ENCODE measurements around the gene PHRF1.

Gene PHRF1

DNA sequence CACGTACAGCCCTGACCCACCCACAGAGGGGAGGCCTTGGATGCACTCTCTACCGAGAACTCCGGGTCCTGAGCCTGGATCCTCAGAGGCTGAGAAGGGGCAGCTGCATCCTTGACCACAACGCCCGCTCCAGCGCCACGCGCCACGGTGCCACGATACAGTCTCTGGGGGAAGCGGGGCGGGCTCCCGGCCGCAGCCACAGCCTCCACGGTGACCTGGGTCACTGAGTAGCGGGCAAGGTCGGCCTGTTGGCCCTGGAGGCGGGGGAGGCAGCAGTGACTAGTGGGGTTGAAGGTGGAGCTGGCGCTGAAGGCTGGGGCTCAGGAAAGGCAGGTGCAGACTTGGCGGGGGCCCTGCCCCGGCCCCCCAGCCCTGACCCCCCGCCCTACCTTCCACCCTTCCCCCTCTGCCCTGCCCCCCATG is 43.4 kb downstream of the PHRF1 start:
- no peak for DNase-seq
- no peak overlapping the region for H2AFZ ChIP-seq (ENCODE audit: low read length)
- H3K9me3 ChIP-seq (replicated peaks; ENCODE audit: insufficient read depth, low read length) = no peaks in the 10 kb centered on the region
- no peaks in the 10 kb centered on the region for H3K36me3 ChIP-seq (replicated peaks; ENCODE audit: insufficient read depth, low read length)
- H3K9me2 ChIP-seq (replicated peaks; ENCODE audit: insufficient read depth, low read length) = no peaks in the 10 kb centered on the region
- H3K27me3 ChIP-seq (replicated peaks; ENCODE audit: insufficient read depth, low read length) = no peaks in the 10 kb centered on the region
- H3F3A ChIP-seq (ENCODE audit: insufficient read depth, low read length) = peaks cover 11% of the 10 kb centered on the region
- H3K9ac ChIP-seq (ENCODE audit: low read length) = no peak overlapping the region
- H3K27ac ChIP-seq (ENCODE audit: low read length) = no peak overlapping the region
- TF ChIP-seq, protein P1, sequence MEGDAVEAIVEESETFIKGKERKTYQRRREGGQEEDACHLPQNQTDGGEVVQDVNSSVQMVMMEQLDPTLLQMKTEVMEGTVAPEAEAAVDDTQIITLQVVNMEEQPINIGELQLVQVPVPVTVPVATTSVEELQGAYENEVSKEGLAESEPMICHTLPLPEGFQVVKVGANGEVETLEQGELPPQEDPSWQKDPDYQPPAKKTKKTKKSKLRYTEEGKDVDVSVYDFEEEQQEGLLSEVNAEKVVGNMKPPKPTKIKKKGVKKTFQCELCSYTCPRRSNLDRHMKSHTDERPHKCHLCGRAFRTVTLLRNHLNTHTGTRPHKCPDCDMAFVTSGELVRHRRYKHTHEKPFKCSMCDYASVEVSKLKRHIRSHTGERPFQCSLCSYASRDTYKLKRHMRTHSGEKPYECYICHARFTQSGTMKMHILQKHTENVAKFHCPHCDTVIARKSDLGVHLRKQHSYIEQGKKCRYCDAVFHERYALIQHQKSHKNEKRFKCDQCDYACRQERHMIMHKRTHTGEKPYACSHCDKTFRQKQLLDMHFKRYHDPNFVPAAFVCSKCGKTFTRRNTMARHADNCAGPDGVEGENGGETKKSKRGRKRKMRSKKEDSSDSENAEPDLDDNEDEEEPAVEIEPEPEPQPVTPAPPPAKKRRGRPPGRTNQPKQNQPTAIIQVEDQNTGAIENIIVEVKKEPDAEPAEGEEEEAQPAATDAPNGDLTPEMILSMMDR (IDR thresholded peaks at IDR 0.05; ENCODE audit: low read length) = no peak
- TF ChIP-seq EZH2phosphoT487 (IDR thresholded peaks at IDR 0.05; ENCODE audit: low read length) = no peak
- TF ChIP-seq EZH2 (optimal IDR thresholded peaks at IDR 0.05; ENCODE audit: low read depth, low read length) = no peak
- peaks cover 11% of the 10 kb centered on the region; the same call in 1 of the 2 replicates for H3K4me1 ChIP-seq (ENCODE audit: low read length)
- no peaks in the 10 kb centered on the region; the same call in 1 of the 2 replicates for H3K79me2 ChIP-seq (ENCODE audit: low read length)
- H4K20me1 ChIP-seq (ENCODE audit: insufficient read depth, low read length) = no peaks in the 10 kb centered on the region
- H3K4me2 ChIP-seq (ENCODE audit: low read depth, low read length) = no peak overlapping the region
- no peak overlapping the region for H3K4me3 ChIP-seq (ENCODE audit: low read length)

DNA sequence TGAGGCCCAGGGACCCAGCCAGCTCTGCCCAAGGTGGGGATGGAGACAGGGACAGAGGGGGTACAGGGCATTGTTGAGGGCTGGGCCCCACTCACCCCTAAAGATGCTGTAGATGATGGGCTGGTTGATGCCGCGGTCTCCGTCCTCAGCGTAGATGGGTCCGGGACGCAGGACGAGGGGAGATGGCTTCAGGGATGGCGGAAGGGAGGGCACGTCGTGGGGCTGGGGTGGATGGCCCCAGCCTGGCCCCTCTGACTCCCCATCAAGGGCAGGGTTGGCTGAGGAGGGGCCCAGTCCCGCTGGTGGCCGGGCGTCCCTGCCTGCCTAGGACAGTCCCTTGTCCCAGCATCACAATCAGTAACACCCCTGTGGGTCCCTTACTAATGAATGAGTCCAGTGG is 43.9 kb downstream of the PHRF1 start:
- H3K36me3 ChIP-seq (replicated peaks; ENCODE audit: insufficient read depth, low read length) = no peaks in the 10 kb centered on the region
- no peaks in the 10 kb centered on the region for H3K9me3 ChIP-seq (replicated peaks; ENCODE audit: insufficient read depth, low read length)
- TF ChIP-seq, protein P1 (IDR thresholded peaks at IDR 0.05; ENCODE audit: low read length) = no peak
- TF ChIP-seq EZH2 (optimal IDR thresholded peaks at IDR 0.05; ENCODE audit: low read depth, low read length) (no peak), EZH2phosphoT487 (IDR thresholded peaks at IDR 0.05; ENCODE audit: low read length) (no peak)
- no peak overlapping the region for H2AFZ ChIP-seq (ENCODE audit: low read length)
- H3F3A ChIP-seq (ENCODE audit: insufficient read depth, low read length) = peaks cover 8% of the 10 kb centered on the region
- H3K4me2 ChIP-seq (ENCODE audit: low read depth, low read length) = no peak overlapping the region
- no peaks in the 10 kb centered on the region for H3K27me3 ChIP-seq (replicated peaks; ENCODE audit: insufficient read depth, low read length)
- H3K79me2 ChIP-seq (ENCODE audit: low read length) = no peaks in the 10 kb centered on the region; the same call in 1 of the 2 replicates
- no peaks in the 10 kb centered on the region for H4K20me1 ChIP-seq (ENCODE audit: insufficient read depth, low read length)
- no peak for DNase-seq
- no peaks in the 10 kb centered on the region for H3K9me2 ChIP-seq (replicated peaks; ENCODE audit: insufficient read depth, low read length)
- H3K9ac ChIP-seq (ENCODE audit: low read length) = no peak overlapping the region
- H3K27ac ChIP-seq (ENCODE audit: low read length) = no peak overlapping the region
- H3K4me1 ChIP-seq (ENCODE audit: low read length) = peaks cover 6% of the 10 kb centered on the region; the same call in 1 of the 2 replicates
- no peak overlapping the region for H3K4me3 ChIP-seq (ENCODE audit: low read length)

DNA sequence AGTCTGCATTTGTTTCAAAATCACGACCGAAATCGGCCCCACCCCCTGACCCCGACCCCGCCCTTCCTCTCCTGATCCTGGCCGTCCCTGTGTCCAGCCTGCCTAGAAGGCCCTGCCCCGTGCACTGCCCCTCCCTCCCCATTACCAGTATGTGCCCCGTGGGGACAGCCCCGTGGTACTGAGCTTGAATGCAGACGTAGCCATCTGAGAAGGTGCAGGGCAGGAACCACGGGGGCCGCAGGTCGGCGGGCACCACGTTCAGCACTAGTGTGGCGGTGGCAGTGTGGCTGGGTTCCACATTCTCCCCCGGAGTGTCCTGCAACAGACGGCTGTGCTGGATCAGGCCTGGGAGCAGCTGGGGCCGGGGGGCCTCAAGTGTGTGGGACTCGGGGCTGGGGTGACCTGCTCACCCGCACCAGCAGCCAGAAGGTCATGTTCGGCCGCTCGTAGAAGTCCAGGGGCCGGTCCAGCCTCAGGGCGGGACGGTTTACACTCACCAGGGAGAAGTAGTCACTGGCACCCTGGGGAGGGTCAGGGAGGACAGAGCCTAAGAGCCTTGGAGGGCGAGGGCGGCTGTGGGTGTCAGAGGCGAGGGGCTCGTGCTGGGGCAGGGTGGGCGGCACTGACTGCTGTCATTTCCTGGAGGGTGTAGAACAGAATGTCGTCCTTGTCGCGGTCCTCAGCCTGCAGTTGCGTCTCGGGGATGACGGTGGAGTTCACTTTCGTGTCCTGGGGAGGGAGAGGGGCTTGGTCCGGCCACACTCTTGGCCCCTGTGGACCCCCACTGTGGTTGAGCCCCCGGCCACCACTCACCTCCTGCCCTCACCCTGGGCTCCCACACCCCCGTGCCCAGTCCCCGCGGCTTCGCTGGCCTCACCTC is 44.9 kb downstream of the PHRF1 start:
- Histone ChIP-seq H3F3A (ENCODE audit: insufficient read depth, low read length) (peaks cover 4% of the 10 kb centered on the region), H3K9me2 (replicated peaks; ENCODE audit: insufficient read depth, low read length) (no peaks in the 10 kb centered on the region), H4K20me1 (ENCODE audit: insufficient read depth, low read length) (no peaks in the 10 kb centered on the region), H3K36me3 (replicated peaks; ENCODE audit: insufficient read depth, low read length) (no peaks in the 10 kb centered on the region), H3K9ac (ENCODE audit: low read length) (no peak overlapping the region), H3K4me1 (ENCODE audit: low read length) (peaks cover 4% of the 10 kb centered on the region; the same call in 1 of the 2 replicates), H2AFZ (ENCODE audit: low read length) (no peak overlapping the region), H3K4me2 (ENCODE audit: low read depth, low read length) (no peak overlapping the region), H3K4me3 (ENCODE audit: low read length) (no peak overlapping the region), H3K79me2 (ENCODE audit: low read length) (no peaks in the 10 kb centered on the region), H3K27me3 (replicated peaks; ENCODE audit: insufficient read depth, low read length) (no peaks in the 10 kb centered on the region), H3K9me3 (replicated peaks; ENCODE audit: insufficient read depth, low read length) (no peaks in the 10 kb centered on the region), H3K27ac (ENCODE audit: low read length) (no peak overlapping the region)
- no peak for DNase-seq
- TF ChIP-seq EZH2phosphoT487 (IDR thresholded peaks at IDR 0.05; ENCODE audit: low read length) (no peak), EZH2 (optimal IDR thresholded peaks at IDR 0.05; ENCODE audit: low read depth, low read length) (no peak)
- TF ChIP-seq, protein P1 (IDR thresholded peaks at IDR 0.05; ENCODE audit: low read length) = no peak
